OCI-LY7 (cell line): Measurements from ENCODE around the gene NIP7. TPM values are rescaled to one million over a fixed set of nuclear protein-coding genes. Genes with fewer than 3 reads are reported as not detected.
A peak's percentile ranks its signal among the peaks of the same experiment; 100 is the strongest.
"Not testable (repeated sequence)": the region's sequence is repeated elsewhere in the genome, so short reads cannot be mapped to it uniquely, and the experiment has no call there.

ENCODE experiments used
- Bru-seq: library from RNA; stranded (reverse); fragments of 400-500 nt; gene quantifications from one replicate; lab custom pipeline; 2021; lab: Mats Ljungman, UMichigan
- BruChase-seq, 2 experiments: library from RNA; stranded (reverse); fragments of 400-500 nt; gene quantifications; one replicate each; lab custom pipeline; 2021; lab: Mats Ljungman, UMichigan
- BruUV-seq: library from RNA; stranded (reverse); fragments of 400-500 nt; replicated peaks from 2 replicates; lab custom pipeline; 2021; lab: Mats Ljungman, UMichigan
- CTCF ChIA-PET: fragments of 300-600 bp; sonication (Branson Sonifier 250); formaldehyde crosslinking; loops from one replicate; lab custom pipeline; 2022; ENCODE audit warnings: antibody characterized with exemption; ENCODE audit not compliant: unreplicated experiment; lab: Charles Lee
- POLR2A ChIA-PET: fragments of 300-600 bp; sonication (Branson Sonifier 250); formaldehyde crosslinking; loops from one replicate; lab custom pipeline; 2022; ENCODE audit warnings: antibody characterized with exemption; lab: Charles Lee
- DNase-seq: peaks from one replicate; pipeline ENCODE4 v3.0.0-alpha.2; 2015; ENCODE audit warnings: low spot score
- H2AFZ ChIP-seq: fragments of 200-600 bp; sonication (generic), shearing (Covaris generic); 2 replicates; pipeline ENCODE4 v1.6.1; 2014; ENCODE audit warnings: mild to moderate bottlenecking, antibody characterized with exemption, low read length, moderate library complexity
- H3K27ac ChIP-seq: fragments of 200-600 bp; sonication (generic); 2 replicates; pipeline ENCODE4 v1.5.1; 2014; ENCODE audit warnings: mixed run types, low read depth, mild to moderate bottlenecking, moderate library complexity, low read length, inconsistent platforms; ENCODE audit not compliant: poor library complexity, severe bottlenecking
- H3K36me3 ChIP-seq: fragments of 200-600 bp; sonication (generic); 2 replicates; pipeline ENCODE4 v1.6.1; 2014; ENCODE audit warnings: mild to moderate bottlenecking, antibody characterized with exemption, low read length, moderate library complexity, mixed read lengths; ENCODE audit not compliant: insufficient read depth
- H3K4me1 ChIP-seq: fragments of 200-600 bp; sonication (generic); 2 replicates; pipeline ENCODE4 v1.5.1; 2014; ENCODE audit warnings: mild to moderate bottlenecking, low read length; ENCODE audit not compliant: insufficient read depth, poor library complexity, severe bottlenecking
- H3K4me2 ChIP-seq: fragments of 200-600 bp; sonication (generic); 2 replicates; pipeline ENCODE4 v1.6.1; 2014; ENCODE audit warnings: mild to moderate bottlenecking, low read length
- H3K4me3 ChIP-seq: fragments of 200-600 bp; sonication (generic); 2 replicates; pipeline ENCODE4 v1.5.1; 2014; ENCODE audit warnings: mild to moderate bottlenecking, low read depth, low read length; ENCODE audit not compliant: poor library complexity, severe bottlenecking
- H3K79me2 ChIP-seq: fragments of 200-600 bp; sonication (generic); 2 replicates; pipeline ENCODE4 v1.6.1; 2016; ENCODE audit warnings: low read depth, mild to moderate bottlenecking, low read length, moderate library complexity, mixed read lengths; ENCODE audit not compliant: insufficient read depth
- H3K9me2 ChIP-seq: fragments of 200-600 bp; sonication (generic); 2 replicates; pipeline ENCODE4 v1.6.1; 2016; ENCODE audit warnings: mild to moderate bottlenecking, low read length, mixed read lengths; ENCODE audit not compliant: insufficient read depth
- H3K9me3 ChIP-seq: fragments of 200-600 bp; sonication (generic); 2 replicates; pipeline ENCODE4 v1.6.1; 2014; ENCODE audit warnings: mild to moderate bottlenecking, mixed run types, low read length, mixed read lengths
- H4K20me1 ChIP-seq: fragments of 200-600 bp; sonication (generic); 2 replicates; pipeline ENCODE4 v1.6.1; 2014; ENCODE audit warnings: mild to moderate bottlenecking, antibody characterized with exemption, low read length, moderate library complexity, mixed read lengths; ENCODE audit not compliant: insufficient read depth
- CTCF ChIP-seq: fragments of 200-600 bp; sonication (generic); conservative IDR thresholded peaks from 2 replicates; pipeline ENCODE4 v1.5.1; 2014; ENCODE audit warnings: mild to moderate bottlenecking, antibody characterized with exemption, low read length, moderate library complexity, mixed read lengths
- EZH2phosphoT487 ChIP-seq: fragments of 200-600 bp; sonication (generic); IDR thresholded peaks from 2 replicates; pipeline ENCODE4 v1.6.1; 2018; ENCODE audit warnings: low read depth, borderline replicate concordance, mild to moderate bottlenecking, mixed run types, antibody characterized with exemption, low read length, moderate library complexity, mixed read lengths
- intact Hi-C: fragments of 100-400 bp; cut with micrococcal nuclease; formaldehyde crosslinking; loops from one replicate; pipeline ENCODE4 v1.10.0; 2022; ENCODE audit not compliant: unreplicated experiment
- long read RNA-seq: library from polyadenylated mRNA; stranded (forward); transcript quantifications from one replicate; pipeline ENCODE4 v2.0.0, GENCODE V29; 2022
- total RNA-seq, 2 experiments: library from RNA; depleted of rRNA in 1 of 2; stranded (reverse); fragments of >200 nt in 1 of 2; shearing (Covaris generic) in 1 of 2; gene quantifications; 2 replicates each; pipeline ENCODE4 v1.2.3, GENCODE V29; 2014 to 2022

Gene NIP7
- total RNA-seq (2014; rRNA removed; shearing (Covaris generic)) (26.9 and 39.7 TPM in 2 replicates), total RNA-seq (2022) (49.1 and 50.7 TPM in 2 replicates), Bru-seq, nascent RNA (percentile 97 among the genes with signal in this experiment), BruChase-seq, experiment 1, labeled RNA remaining after a 6-hour chase (percentile 96 among the genes with signal in this experiment), BruChase-seq, experiment 2, labeled RNA remaining after a 2-hour chase (percentile 99 among the genes with signal in this experiment)
- long read RNA-seq, transcript NIP7-201 (5 exons, 2,402 nt) = major isoform, 80 of 89 reads
- long read RNA-seq, partial matches to known transcripts = 3 of 89 reads
- long read RNA-seq, other reads (novel, unspliced or antisense) = 2 of 89 reads

GRCh38 chr16:69339289-69340094, at the start of gene NIP7, which contains the start of gene COG8:
Gene NIP7 (plus strand): TSS chr16:69339772. CDS start chr16:69339830, 58 bp downstream.
Gene COG8 (minus strand): TSS chr16:69339564. CDS start chr16:69339552, 12 bp downstream.
- Histone ChIP-seq H3K4me1 (peaks cover 32% of the 10 kb centered on the region), H2AFZ (peak within 1 kb of the TSS; percentile 59; the same call in 1 of the 2 replicates), H4K20me1 (peaks cover 9% of the 10 kb centered on the region; the same call in 1 of the 2 replicates), H3K27ac (peak within 1 kb of the TSS; percentile 77), H3K9me3 (no peaks in the 10 kb centered on the region), H3K4me3 (peak within 1 kb of the TSS; percentile 94), H3K79me2 (peaks cover 57% of the 10 kb centered on the region), H3K36me3 (peaks cover 69% of the 10 kb centered on the region), H3K4me2 (peak within 1 kb of the TSS; percentile 85), H3K9me2 (no peaks in the 10 kb centered on the region)
- BruUV-seq = TSS peak; percentile 81
- intact Hi-C loops = loop anchor here (1.0 to 10.0 kb wide), 5 partner anchors 9 to 425 kb away; partner anchors contain the start of genes NFAT5, PDF, VPS4A and WWP2
- TF ChIP-seq CTCF (peak; percentile 74), EZH2phosphoT487 (no peak)
- DNase-seq = peak; percentile 98
- POLR2A ChIA-PET = interaction anchor here (0.8 to 2.7 kb wide), 5 partner anchors 11 to 22 kb away, joined by 3 to 11 read pairs (median 5); no protein-coding TSS in a partner anchor
- CTCF ChIA-PET = no interaction called here

- BruUV-seq, H3K79me2 ChIP-seq, intact Hi-C loops, H3K4me2 ChIP-seq, H3K9me3 ChIP-seq, H3K9me2 ChIP-seq, CTCF ChIA-PET, H2AFZ ChIP-seq, H3K27ac ChIP-seq, H3K4me3 ChIP-seq, DNase-seq, H3K4me1 ChIP-seq, H4K20me1 ChIP-seq: not testable (repeated sequence)
- peaks cover 17% of the 10 kb centered on the region; the same call in 1 of the 2 replicates for H3K36me3 ChIP-seq
- POLR2A ChIA-PET = interaction anchor here (1.7 kb wide), 1 partner anchor 18 kb away, joined by 3 read pairs; no protein-coding TSS in a partner anchor
Observed at GRCh38 chr16:69291657-69292056, 47.9 kb upstream of the NIP7 start.

- ChIA-PET POLR2A (no interaction called here), CTCF (no interaction called here)
- TF ChIP-seq CTCF = no peak
- no peak for TF ChIP-seq EZH2phosphoT487
- Histone ChIP-seq H4K20me1 (no peaks in the 10 kb centered on the region), H3K4me2 (no peak overlapping the region), H3K9me2 (no peaks in the 10 kb centered on the region), H3K4me1 (no peaks in the 10 kb centered on the region), H3K27ac (no peak overlapping the region), H3K4me3 (no peak overlapping the region), H3K79me2 (no peaks in the 10 kb centered on the region), H2AFZ (no peak overlapping the region), H3K9me3 (no peaks in the 10 kb centered on the region), H3K36me3 (peaks cover 4% of the 10 kb centered on the region; the same call in 1 of the 2 replicates)
- DNase-seq = no peak
- BruUV-seq = no TSS peak
- intact Hi-C loops = no loop called here
Observed at GRCh38 chr16:69293401-69293800, 46.2 kb upstream of the NIP7 start.
